HG03571 (cell line): ENCODE results near the gene DCAF12.
"Not testable (repeated sequence)": the region's sequence is repeated elsewhere in the genome, so short reads cannot be mapped to it uniquely, and the experiment has no call there.

Experiments used
- ATAC-seq: cut with Tn5 transposase; IDR thresholded peaks from one replicate; pipeline ENCODE4 v1.9.1; 2021; ENCODE audit not compliant: unreplicated experiment

The DCAF12 gene

DNA sequence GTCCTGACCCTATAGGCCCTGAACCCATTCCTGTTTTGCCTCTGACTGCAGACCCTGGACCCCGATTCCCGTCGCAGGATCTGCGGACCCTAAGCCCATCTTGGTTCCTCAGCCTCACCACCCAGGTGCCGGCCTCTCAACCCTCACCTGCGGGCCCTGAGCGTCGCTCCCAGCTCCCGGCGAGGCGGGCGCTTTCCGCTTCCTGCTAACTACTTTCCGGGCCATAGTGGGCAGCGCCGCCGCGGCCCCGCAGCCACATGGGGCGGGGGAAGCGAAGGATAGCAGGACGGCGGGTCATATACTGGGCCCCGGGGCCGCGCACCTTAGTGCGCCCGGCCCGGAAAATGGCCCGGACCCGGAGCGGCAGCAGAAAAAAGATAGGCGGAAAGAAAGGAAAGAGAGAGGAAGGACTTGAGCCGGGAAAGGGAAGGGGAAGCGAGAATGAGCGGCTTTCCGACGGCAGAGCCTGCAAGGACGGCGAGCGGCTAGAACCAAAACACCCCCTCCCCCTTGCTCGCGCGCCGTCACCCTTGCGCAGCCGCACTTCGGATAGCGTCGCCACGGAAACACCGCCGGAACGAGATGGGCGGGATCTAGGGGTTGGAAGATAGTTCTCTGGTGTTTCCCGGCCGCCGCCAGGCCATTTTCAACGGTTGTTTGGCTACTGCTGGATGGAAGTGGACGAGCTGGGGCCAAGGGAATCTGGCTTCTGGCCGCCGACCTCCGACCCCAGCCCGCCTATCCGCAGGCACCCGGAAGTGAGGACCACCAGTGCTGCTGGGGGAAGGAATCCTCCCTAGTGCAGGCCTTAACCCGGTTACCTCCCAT, at the start of gene DCAF12:
TSS of gene DCAF12 (minus strand) at position 492 of the 828 bp plus-strand sequence. CDS start at position 225, 267 bp downstream.
- ATAC-seq = peak; percentile 73

DNA sequence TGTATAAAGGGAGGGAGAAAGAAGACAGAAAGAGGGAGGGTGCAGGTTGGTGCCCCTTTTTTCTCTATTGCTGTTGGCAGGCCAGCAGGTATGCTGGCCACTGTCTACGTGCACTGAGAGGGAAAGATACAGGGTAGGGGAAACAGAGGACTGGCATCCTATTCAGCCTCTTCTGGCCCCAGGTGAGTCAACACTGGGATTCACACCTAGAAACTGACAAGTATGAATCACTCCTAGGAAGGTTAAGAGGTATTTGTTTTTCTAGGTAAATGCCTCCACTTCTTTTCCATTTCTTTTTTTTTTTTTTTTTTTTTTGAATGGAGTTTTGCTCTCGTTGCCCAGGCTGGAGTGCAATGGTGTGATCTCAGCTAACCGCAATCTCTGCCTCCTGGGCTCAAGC, 49.6 kb upstream of the DCAF12 start:
- no peak for ATAC-seq

DNA sequence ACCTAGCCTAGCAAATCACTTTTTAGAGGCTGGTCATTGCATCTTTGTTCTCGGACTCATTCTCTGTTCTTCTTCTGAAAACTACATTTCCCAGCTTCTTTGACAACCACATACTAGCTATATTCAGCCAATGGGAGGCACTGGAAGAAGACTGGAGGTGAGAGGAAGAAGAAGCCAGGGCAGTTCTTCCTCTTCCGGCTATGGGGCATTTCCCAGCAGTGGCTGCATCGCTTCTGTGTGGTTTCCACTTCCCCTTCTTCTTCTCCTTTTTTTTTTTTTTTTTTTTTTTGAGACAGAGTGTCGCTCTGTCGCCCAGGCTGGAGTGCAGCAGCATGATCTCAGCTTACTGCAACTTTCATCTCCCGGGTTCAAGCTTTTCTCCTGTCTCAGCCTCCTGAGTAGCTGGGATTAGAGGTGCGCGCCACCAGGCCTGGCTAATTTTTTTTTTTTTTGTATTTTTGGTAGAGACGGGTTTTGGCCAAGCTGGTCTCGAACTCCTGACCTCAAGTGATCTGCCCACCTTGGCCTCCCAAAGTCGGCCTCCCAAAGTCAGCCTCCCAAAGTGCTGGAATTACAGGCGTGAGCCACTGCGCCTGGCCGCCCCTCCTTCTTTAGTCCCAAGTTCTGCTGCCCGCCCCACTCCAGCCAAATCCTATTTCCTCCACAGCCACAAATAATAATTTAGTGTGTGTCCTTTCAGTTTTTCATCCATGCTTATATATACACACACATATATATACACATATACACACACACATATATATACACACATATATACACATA, 45.4 kb upstream of the DCAF12 start:
- ATAC-seq = no peak

DNA sequence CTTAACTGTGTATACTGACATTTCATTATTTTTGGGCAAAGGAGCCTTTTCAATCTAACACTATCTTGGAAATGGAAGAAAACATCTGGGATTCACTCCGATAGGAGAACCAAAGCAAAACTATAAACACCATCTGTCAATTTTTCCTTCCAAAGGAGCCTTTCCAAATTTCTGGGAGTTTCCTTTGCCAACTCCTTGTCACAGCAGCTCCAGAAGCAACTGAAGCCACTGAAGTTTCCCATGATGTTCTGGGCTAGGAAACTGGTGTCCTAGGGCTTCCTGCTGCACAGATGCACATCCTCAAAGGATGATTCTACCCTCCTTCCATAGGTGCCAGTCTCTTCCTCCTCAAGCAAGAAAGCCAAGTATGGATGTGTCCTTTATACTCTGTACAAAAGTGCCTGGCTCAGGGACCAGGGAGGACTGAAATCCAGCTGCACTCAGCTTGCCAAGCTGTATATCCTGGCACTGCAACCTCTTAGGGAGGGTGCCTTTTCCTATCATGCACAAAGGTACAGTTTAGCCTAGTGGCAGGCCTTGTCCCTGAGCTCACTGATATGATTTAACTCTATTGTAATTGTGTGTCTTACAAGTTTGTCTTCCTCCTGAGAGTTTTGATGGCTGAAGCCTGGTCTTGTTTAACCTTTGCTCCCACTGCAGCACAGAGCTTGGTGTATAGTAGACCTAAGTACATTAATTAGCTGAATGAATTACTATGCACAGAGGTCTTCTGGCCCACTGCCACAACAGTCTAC, 43.9 kb upstream of the DCAF12 start:
- no peak for ATAC-seq

DNA sequence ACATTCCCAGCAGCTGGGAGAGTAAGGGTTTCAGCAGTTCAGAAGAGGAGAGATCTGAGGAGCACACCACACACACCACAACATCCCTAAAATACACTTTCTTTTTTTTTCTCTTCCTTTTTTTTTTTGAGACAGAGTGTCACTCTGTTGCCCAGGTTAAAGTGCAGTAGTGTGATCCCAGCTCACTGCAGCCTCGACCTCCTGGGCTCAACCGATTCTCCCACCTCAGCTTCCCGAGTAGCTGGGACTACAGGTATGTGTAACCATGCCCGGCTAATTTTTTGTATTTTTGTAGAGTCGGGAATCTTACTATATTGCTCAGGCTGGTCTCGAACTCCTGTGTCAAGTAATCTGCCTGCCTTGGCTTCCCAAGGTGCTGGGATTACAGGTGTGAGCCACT, 42.6 kb upstream of the DCAF12 start:
- no peak for ATAC-seq

DNA sequence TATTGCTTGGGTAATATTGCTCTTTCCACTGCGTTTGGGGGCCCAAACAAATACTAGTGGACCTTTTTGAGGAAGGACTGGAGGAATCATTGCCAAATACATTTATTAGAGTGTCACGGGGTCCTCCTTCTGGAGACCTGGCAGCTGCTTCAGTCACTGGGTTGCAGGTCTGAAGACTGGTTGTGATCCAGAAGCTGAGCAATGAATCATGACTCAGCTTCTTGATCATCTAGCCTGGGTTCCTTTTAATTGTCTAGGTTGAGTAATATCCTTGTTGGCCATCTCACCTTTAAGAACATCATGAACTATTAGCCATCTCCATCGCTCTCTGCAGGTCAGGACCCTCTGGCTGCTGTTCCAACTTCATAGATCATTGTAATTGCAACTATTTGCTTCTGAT, 36.9 kb upstream of the DCAF12 start:
- ATAC-seq = no peak

DNA sequence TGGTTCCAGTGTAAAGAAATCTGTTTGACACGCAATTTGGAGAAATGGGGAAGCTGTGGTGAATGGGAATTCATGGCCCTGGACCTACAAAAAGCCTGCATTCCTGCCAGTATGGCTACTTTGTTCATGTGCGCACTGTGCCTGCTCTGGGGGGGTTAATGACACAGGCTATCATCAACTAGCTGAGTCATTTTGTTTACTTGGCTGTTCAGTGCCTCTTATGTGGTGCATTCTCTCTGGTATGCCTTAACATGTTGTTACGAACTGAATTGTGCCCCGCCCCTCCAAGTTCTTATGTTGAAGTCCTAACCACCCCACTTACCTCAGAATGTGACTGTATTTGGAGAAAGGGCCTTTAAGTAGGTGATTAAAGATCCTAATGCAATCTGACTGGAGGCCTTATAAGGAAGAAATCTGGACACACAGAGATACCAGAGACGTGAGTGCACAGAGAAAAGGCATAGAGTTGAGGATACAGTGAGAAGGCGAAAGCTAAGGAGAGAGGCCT, 31.9 kb upstream of the DCAF12 start:
- no peak for ATAC-seq

DNA sequence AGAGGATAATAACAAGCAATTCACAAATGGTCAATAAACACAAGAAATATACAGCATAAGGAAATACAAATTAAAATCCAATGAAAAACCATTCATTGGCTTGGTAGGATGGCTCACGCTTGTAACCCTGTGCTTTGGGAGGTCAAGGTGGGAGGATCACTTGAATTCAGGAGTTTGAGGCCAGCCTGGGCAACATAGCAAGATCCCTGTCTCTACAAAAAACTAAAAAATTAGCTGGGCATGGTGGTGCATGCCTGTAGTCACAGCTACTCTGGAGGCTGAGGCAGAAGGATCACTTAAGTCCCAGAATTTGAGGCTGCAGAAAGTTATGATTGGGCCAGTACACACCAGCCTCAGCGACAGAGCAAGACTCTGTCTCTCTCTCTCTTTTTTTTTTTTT, 31.4 kb upstream of the DCAF12 start:
- no peak for ATAC-seq

DNA sequence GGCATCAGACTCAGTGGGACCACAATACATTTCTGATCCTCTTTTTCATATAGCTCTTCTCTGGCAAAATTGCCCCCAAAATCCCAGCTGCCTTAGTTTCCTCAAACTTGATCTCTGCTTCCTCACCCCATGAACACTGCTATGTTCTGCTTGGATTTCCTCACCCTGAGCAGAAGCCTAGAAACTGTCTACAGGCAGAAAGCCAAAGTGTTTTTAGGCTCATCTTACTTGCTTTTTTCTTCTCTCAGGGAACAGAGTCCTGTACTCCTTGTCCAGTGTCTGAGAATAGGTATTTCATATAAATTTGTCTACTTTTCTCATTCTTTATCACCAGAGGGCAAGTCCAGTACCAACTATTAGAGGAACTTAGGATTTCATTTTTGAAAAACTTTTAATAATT, 30.8 kb upstream of the DCAF12 start:
- no peak for ATAC-seq

DNA sequence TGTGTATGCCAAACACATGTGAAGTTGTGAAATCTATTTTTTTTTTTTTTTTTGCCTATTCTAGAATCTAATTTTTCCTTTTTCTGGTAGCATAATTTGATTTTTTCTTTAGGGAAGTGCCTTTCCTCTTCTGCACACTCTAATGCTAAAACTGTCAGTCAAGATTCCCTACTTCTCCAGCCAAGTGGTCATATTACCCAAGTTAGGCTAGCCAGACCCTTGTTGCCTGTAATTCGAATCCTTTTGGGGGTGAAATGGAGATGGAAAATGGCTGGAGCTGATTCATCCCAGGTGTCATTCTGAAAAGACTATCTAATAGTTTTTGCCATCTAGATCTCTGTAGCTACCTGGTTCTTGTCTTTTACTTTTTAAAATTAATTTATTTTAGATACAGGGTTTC, 27.6 kb upstream of the DCAF12 start:
- ATAC-seq = no peak

DNA sequence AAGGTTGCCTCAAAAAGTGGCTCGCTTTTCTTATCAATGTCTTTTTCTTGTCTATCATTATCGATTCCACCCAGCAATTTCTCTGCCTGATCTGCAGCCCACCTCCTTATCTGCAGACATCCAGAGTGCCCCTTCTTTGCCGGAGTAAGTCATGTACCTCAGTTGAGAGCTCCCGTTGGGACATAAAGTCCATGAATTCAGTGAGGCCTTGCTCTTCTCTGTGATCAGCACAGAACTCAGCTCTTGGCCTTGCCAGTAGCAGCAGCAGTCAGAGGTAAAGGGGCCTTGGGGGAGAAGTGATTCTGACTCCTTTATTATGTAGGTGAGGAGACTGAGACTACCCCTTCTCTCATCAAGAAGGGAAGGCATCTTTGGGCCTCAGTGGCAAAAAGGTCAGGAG, 24.9 kb upstream of the DCAF12 start:
- no peak for ATAC-seq

DNA sequence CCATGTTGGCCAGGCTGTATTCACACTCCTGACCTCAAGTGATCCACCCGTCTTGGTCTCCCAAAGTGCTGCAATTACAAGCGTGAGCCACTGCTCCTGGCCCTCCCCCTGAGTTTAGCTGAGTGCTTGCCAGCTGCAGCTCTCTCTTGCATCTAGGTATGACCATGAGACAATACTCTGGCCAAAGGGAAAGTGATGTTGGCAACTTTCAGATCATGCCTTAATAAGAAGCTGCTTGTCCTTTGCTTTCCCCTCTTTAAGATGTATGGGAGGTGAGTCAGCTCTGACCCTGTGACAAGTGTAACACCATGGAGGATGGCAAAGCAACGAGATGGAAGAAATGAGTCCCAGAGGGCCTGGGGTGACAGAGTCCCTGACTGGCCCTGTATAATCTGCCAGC, 18.7 kb upstream of the DCAF12 start:
- ATAC-seq = no peak

DNA sequence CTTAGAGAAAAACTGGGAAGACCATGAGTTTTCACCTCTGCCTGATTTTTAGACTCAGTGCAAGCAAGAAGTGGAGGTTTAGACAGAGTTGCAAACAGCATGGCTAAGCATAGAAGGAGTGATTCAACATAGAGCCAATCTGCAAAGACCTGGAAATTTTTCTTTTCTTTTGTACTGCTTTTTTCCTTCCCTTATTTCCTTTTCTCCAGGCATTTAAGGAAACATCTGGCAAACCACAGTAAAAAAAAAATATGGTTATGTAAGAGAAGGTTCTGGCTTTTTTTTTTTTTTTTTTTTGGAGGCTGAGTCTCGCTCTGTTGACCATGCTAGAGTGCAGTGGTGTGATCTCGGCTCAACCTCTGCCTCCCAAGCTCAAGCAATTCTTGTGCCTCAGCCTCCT, 16.6 kb upstream of the DCAF12 start:
- no peak for ATAC-seq

DNA sequence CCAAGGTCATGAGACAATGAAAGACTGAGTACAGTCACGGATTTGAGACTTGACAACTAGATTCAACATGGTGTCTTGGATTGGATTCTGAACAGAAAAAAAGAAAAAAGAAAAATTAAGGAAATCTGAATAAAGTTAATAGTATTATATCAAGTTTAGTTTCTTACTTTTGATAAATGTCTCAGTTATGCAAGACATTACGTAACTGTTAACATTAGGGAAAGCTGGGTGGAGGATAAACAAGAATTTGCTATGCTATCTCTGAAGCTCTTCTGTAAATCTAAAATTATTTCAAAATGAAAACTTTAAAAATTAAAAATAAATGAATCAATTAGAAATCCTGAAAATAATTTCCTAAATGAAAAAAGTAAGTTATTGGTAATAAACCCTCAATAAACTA, 14.4 kb upstream of the DCAF12 start:
- no peak for ATAC-seq

DNA sequence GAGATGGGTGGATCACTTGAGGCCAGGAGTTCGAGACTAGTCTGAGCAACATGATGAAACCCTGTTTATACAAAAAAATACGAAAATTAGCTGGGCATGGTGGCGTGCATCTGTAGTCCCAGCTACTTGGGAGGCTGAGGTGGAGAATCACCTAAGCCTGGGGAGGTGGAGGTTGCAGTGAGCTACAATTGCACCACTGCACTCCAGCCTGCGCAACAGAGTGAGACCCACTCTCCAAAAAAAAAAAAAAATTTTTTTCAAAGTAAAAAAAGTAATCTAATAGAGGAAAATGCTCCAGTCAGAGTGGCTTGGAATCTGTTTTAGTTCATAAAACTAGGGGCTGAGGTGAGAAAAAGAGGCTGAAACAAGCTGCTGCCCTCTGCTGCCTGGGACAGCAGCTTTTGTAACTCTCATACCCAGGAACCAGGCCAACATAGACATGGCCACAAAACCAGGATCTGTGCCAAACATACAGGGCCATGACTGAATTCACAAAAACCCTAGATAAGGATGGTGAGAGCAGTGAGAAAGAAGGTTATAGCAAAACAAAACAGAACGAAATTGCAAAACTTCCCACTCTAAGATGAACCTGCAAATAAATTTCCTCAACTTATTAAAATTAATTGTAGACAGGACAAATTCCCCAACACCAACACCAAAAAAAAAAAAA, 13.1 kb upstream of the DCAF12 start:
- no peak for ATAC-seq

DNA sequence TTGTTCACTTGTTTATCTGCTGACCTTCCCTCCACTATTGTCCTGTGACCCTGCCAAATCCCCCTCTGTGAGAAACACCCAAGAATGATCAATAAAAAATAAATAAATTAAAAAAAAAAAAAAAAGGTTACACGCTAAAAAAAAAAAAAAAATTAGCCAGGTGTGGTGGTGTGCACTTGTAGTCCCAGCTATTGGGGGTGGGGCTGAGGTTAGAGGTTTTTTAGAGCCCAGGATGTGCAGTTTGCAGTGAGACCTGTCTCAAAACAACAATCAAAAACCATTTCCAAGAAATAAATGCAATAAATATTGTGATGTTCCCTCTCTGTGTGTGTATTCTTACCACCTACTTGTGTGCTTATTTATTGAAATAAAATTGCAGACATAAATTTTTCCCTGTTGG, 12.1 kb upstream of the DCAF12 start:
- not testable (repeated sequence) for ATAC-seq

DNA sequence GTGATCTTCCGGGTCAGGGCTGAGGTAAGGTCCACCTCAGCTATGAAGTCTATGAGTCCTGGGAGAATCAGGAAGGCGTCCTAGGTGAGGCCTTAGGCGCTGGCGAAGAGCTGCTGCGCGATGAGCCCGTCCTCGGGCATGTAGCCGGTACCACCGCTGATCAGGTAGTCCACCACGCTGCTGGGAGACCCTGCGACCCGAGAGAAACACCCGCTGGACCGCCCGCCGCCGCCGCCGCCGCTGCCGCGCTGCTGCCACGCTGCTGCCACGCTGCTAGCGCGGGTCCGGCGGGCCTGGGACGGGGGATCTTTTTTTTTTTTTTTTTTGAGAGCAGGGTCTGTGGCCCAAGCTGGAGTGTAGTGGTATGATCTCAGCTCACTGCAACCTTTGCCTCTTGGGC, 8.0 kb upstream of the DCAF12 start:
- ATAC-seq = no peak

DNA sequence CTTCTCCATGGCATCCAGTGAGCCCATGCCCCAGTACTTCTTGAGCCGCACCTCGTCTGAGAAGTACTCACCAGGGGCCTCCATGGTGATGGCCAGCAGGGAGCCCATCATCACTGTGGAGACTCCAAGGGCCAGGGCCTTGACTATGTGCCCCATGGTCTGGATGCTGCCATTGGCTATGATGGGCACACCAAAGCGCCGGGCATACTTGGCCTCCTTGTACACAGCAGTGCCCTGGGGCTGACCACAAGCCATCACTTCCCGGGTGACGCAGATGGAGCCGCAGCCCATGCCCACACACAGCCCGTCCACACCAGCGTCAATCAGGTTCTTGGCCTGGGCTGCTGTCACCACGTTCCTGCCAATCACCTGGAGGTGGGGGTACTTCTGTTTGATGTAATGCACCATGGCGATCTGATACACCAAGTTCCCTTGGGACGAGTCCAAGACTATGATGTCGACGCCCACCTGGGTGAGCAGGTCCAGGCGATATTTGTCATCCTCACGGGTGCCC, 7.0 kb upstream of the DCAF12 start:
- ATAC-seq = no peak

DNA sequence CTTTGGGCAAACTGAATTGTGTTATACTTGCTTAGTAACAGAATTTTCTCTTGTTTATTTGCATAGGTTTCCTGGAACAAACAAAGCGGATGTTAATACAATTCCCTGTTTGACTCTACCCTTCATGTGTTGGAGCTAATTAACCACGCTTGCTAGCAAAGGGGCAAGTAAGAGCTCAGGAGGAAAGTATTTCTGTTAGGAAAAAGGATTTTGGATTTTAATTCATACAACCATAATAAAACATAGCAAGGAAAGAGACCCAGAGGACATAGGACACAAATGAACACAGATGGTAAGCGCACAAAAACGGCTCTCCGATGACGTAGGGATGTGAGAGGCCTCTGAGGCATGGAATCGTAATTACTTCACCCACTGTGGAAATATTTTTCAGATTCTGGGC, 5.1 kb upstream of the DCAF12 start:
- ATAC-seq = no peak

DNA sequence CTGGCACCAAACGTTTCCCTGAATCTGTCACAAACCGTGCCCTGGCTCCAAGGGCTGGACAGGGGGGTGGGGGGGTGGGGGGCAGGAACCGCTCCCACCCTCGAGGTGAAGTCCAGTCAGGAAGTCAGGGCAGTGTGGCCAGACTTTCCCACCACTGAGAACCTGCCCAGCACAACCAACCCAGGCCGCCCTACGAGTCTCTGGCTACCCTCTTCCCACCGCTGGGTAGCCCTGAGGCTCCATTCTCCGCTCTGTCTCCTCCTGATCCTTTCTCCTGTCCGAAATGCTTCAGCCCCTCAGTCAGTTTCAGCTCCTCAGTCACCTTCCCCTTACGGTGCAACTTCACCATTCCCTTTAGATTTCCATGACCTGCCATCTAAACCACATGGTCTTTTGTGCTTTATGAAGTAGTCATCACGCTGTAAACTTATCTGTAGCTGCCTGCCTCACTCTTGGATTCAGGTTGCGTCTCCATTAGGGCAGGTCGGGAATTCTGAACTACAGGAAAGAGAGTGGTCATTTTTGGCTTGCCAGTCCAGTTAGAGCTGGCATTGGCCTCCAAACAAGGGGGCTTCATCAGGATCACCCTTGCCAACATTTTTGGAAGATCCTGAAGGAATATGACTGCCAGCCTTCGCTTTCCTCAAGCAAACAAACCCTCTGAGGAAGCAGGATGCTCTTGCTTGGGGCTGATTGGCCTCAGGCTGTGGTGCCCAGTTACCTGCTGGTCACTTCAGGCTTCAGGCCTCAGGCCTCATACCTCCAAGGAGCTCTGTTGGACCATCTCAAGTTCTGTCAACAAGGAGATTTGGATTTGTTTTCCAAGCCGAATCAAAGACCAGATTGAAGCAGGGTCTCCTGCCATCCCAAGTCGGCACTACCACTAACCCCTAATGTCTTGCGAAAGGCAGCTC, 794 bp upstream of the DCAF12 start:
- no peak for ATAC-seq
